Fibroblast of villous mesenchyme (primary cell): Measurements from ENCODE around the gene ERC1. TPM values are rescaled to one million over a fixed set of nuclear protein-coding genes. Genes with fewer than 3 reads are reported as not detected.
A peak's percentile ranks its signal among the peaks of the same experiment; 100 is the strongest.

Experiments used
- DNase-seq: peaks from one replicate; pipeline ENCODE4 v3.0.0-alpha.2; 2010; ENCODE audit warnings: low read depth
- H3K4me3 ChIP-seq: 2 replicates; pipeline ENCODE4 v1.5.1; 2011; ENCODE audit warnings: low read depth, mild to moderate bottlenecking, low read length
- CTCF ChIP-seq: IDR thresholded peaks from 2 replicates; pipeline ENCODE4 v1.5.1; 2012; ENCODE audit warnings: low read depth, mild to moderate bottlenecking, low read length; ENCODE audit not compliant: insufficient read depth
- total RNA-seq: library from RNA; depleted of rRNA; stranded (reverse); fragments of >200 nt; gene quantifications from 2 replicates; pipeline ENCODE4 v1.2.3, GENCODE V29; 2012

The ERC1 gene
- total RNA-seq, 1 donor = 49.7 TPM

- H3K4me3 ChIP-seq = peak overlapping the region; percentile 23
- TF ChIP-seq CTCF = no peak
Observed at GRCh38 chr12:1474041-1474573, 483.1 kb downstream of the ERC1 start.

GRCh38 chr12:1474574-1475153, 483.6 kb downstream of the ERC1 start:
- H3K4me3 ChIP-seq = peak overlapping the region; percentile 23
- peak; percentile 73 for DNase-seq
- no peak for TF ChIP-seq CTCF

More at GRCh38 chr12:1474041-1474573, 483.1 kb downstream of the ERC1 start:
- DNase-seq = peak; percentile 94

- no peak for TF ChIP-seq CTCF
- no peak for DNase-seq
Observed at GRCh38 chr12:1479645-1480044, 488.6 kb downstream of the ERC1 start.

GRCh38 chr12:1481326-1481725, 490.3 kb downstream of the ERC1 start:
- no peak for DNase-seq
- TF ChIP-seq CTCF = no peak

More at GRCh38 chr12:1479645-1480044, 488.6 kb downstream of the ERC1 start:
- no peak overlapping the region for H3K4me3 ChIP-seq

GRCh38 chr12:1481906-1482305, 490.9 kb downstream of the ERC1 start:
- H3K4me3 ChIP-seq = no peak overlapping the region
- DNase-seq = no peak
- TF ChIP-seq CTCF = no peak

More at GRCh38 chr12:1481326-1481725, 490.3 kb downstream of the ERC1 start:
- H3K4me3 ChIP-seq = no peak overlapping the region

GRCh38 chr12:1488908-1489381, 497.9 kb downstream of the ERC1 start:
- peak; percentile 62 for DNase-seq
- H3K4me3 ChIP-seq = no peak overlapping the region
- TF ChIP-seq CTCF = no peak
